GM06990 (cell line): ENCODE measurements around the gene SEMA3C.

Experiments used
- DNase-seq: peaks from one replicate; pipeline ENCODE4 v3.0.0-alpha.2; 2011; ENCODE audit not compliant: insufficient read length; ENCODE audit errors: extremely low read depth
- H3K27me3 ChIP-seq: replicated peaks from 2 replicates; pipeline ENCODE4 v1.6.0; 2011; ENCODE audit warnings: low read length; ENCODE audit not compliant: control insufficient read depth, insufficient read depth
- H3K36me3 ChIP-seq: 2 replicates; pipeline ENCODE4 v1.5.1; 2011; ENCODE audit warnings: low read length; ENCODE audit not compliant: control insufficient read depth, insufficient read depth
- H3K4me3 ChIP-seq: replicated peaks from 2 replicates; pipeline ENCODE4 v1.5.1; 2011; ENCODE audit warnings: low read depth, mild to moderate bottlenecking, control low read depth, low read length
- TF ChIP-seq, protein P1 (sequence below): IDR thresholded peaks from 2 replicates; pipeline ENCODE4 v1.5.1; 2011; ENCODE audit warnings: low read length, control low read depth, mild to moderate bottlenecking, inconsistent platforms; ENCODE audit not compliant: insufficient read depth, poor library complexity, severe bottlenecking

SEMA3C gene

DNA sequence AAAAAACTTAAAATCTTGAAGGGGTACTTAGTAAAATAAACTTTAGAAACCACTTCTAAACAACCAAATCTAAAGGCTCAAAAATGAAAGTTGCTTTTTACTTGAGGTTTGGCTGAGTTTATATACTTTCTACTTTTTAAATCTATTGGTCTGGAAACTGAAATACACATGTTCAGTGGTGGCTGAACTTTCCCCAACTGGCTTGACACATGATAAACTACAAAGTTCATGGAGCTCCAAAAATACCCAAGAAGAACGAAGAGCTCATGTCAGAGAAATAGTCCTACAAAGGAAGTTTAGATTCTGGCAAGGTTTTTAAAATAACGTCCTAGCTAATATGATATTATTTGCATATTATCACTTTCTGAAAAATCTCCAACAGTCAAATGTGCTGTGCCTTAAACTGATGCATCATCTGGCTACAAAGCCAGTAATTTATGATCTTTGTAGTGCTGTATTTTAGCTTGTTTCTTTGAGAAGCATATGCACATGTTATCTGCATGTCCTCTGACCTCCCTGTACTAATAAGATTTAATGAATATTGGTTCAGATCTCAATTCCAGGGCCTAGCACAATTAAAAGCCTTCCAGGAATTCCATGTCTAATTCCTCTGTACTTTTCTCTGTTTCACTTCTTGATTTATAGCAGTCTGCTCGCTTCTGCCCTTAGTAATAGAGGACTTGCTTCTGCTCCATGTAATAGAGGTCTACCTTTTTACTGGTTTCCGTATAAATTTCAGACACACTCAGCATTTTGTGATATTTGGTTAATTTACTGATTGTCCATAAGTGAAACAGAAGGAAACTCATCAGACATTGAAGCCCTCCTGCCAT, 28.2 kb downstream of the SEMA3C start:
- Histone ChIP-seq H3K36me3 (no peaks in the 10 kb centered on the region), H3K4me3 (no peak overlapping the region), H3K27me3 (no peaks in the 10 kb centered on the region)
- no peak for DNase-seq
- TF ChIP-seq, protein P1, sequence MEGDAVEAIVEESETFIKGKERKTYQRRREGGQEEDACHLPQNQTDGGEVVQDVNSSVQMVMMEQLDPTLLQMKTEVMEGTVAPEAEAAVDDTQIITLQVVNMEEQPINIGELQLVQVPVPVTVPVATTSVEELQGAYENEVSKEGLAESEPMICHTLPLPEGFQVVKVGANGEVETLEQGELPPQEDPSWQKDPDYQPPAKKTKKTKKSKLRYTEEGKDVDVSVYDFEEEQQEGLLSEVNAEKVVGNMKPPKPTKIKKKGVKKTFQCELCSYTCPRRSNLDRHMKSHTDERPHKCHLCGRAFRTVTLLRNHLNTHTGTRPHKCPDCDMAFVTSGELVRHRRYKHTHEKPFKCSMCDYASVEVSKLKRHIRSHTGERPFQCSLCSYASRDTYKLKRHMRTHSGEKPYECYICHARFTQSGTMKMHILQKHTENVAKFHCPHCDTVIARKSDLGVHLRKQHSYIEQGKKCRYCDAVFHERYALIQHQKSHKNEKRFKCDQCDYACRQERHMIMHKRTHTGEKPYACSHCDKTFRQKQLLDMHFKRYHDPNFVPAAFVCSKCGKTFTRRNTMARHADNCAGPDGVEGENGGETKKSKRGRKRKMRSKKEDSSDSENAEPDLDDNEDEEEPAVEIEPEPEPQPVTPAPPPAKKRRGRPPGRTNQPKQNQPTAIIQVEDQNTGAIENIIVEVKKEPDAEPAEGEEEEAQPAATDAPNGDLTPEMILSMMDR = no peak

DNA sequence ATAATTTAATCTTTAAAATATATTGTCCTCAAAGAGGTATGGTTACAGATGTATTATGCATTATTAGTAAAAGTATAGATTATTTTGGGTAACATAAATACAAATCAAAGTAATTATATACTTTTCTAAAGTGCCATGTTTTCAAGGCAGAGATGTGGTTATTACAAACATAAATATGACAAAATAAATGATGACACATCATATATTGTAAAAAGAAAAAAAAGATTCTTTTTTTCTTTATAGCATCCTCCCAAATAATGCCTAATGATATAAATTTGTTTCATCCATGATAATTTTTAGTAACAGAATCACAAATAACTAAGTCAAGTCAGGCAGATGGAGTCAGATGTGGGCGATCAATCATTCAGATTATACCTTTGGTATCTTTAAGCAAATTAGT, 29.3 kb downstream of the SEMA3C start:
- no peak overlapping the region for H3K4me3 ChIP-seq
- TF ChIP-seq, protein P1 = no peak
- no peak for DNase-seq
- H3K36me3 ChIP-seq = no peaks in the 10 kb centered on the region
- H3K27me3 ChIP-seq = no peaks in the 10 kb centered on the region

DNA sequence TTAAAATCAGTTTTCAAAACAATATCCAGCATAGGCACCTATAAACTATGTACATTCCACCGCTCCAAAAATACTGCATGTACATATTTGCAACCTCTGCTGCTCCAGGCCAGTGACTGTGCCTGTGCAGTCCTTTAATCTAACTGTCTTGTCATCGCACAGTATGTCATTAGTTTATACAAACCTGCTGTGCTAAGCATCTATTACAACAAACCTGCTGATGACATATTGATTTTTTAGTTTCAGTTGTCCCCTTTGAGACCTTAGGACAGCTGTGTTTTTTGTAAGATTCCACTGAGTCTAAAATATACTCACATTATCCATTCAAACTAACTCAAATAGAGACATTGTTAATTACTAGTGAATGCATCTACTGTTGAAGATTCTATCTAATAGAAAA, 33.1 kb downstream of the SEMA3C start:
- H3K27me3 ChIP-seq = no peaks in the 10 kb centered on the region
- no peak overlapping the region for H3K4me3 ChIP-seq
- DNase-seq = no peak
- no peaks in the 10 kb centered on the region for H3K36me3 ChIP-seq
- TF ChIP-seq, protein P1 = no peak

DNA sequence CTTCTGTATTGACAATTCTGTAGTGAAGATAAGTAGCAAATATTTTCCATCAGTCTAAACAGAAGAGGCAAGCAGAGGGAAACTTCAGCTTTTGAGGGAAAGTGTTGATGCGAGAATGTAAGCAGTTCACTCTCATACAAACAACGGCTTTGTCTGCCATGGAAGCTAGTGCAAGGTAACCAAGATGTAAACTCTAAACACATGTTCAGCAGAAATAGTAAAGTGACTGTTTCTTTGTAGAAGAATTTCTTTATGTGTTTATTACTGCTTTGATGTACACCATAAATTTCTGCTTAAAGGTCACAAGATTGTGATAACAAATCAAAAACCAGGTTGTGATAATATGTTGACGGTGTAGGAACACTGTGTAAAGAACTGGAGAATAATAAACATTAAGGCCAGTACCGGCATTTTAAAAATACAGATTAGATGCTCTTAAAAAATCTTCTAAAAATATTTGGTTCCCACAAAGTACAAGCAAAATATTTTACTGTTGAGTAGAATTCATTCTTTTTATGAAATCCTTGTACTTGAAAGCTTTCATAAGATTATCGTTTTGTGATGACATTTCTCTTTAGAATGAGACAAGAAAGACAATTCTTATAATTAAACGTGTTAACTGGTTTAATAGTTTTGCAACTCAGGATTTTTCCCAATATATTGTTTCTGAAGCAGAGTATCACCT, 34.2 kb downstream of the SEMA3C start:
- Histone ChIP-seq H3K36me3 (no peaks in the 10 kb centered on the region), H3K4me3 (no peak overlapping the region), H3K27me3 (no peaks in the 10 kb centered on the region)
- TF ChIP-seq, protein P1 = no peak
- DNase-seq = no peak

DNA sequence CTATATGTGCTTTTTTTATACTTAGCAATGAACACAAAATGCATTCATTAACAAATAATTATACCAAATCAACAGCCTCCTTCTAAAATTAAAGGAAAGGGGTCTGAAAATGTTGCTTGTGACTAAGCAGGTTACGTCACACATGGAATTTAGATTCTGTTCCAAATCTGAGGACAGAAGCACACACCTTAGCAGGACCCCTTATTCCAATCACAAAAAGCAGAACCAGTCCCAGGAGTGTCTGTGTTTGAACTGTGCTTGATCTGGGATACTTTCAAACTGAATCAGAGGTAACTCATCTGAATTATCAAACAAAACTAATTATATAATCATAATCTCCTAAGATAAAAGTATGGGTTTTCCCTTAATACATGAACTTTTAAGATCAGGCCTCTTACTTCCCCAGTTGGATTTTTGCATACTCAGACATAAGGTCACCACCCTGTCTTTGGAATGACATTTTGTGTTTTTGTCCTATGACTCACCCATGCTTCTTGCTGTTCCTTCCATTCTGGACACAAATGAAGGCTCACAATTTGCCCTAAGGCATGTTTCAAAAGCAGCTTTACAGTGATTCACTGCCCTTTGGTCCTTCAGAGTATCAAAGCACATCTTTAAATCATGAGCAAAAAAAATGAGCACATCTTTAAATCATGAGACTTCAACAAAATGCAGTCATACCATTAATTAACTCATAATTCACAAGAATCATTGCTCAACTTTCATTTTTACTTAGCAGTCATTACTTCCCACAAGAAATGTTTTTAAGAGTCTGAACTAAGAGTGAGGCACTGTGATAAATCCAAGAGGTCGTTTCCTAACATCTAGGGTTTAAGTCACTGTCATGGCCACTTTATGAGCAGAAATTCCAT, 35.5 kb downstream of the SEMA3C start:
- Histone ChIP-seq H3K4me3 (no peak overlapping the region), H3K27me3 (no peaks in the 10 kb centered on the region), H3K36me3 (no peaks in the 10 kb centered on the region)
- DNase-seq = no peak
- TF ChIP-seq, protein P1 = no peak
